ENCODE measurements around the gene SDK1.

DNA sequence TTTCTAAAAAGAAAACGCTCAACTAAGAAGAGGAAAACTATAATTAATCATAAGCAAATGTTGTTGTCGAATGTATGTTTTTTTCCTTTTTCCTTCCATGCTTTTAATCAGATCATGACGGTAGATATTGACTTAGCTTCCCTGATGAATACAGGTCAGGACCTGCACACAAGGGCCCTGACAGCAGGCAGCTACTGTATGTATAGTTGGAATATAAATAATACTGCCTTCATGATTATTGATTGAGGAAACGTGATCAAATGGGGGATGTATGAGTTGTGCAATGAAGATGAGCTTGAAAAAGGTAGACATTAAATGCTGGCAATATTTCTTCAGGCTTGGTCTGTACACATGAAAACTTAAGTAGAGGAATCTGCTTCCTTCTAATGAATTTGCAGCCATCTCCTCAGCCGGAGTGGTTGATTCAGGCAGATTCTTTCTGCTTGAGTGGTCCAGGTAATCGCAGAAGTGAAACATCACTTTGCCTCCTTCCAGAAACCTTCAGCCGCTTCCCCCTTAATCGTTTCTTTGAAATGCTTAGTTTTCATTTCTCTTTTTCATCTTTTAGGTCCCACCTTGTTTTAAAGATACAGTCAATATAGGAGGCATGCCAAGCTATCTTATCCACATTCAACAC, 656.5 kb downstream of the SDK1 start:
- no peak for TF ChIP-seq POLR2A (IDR thresholded peaks at IDR 0.05; ENCODE audit: low read length)
- TF ChIP-seq GATA1 (IDR thresholded peaks at IDR 0.05; ENCODE audit: low read depth, low read length): no peak
